ENCODE measurements around the gene SIGLEC1. TPM values are rescaled to one million over a fixed set of nuclear protein-coding genes. Genes with fewer than 3 reads are reported as not detected.

The SIGLEC1 gene
- total RNA-seq (not detected in 2 replicates), polyA plus RNA-seq (not detected in 2 replicates), polyA minus RNA-seq (ENCODE audit: low replicate concordance) (not detected in 2 replicates)
- not detected in 2 replicates for polyA plus RNA-seq (2012)

DNA sequence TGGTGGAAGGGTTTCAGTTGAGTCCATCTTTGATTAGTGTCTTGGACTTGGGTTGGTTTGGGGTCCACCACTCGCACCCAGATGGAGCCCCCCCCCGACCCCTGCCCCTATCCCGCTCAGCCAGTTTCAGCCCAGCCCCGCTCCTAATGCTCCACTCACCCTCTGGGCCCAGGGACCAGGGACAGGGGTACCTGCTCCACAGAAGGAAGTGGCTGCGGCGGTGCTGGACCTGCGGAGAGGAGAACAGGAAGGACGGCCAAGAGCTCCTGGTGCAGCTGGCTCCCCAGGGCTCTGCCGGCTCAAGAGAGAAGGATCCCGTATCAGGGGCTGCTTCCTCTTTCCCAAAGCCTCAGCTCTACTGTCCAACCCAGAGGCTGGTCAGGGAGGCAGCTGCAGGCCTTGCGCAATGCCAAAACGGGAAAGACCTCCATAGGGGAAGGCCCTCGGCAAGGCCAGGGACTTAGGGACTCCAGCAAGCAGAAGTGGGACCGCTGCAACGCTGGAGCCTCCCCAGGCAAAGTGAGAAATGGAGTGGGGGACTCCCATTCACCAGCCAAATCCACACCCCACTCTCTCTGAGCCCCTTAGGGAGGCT is at the start of gene SIGLEC1:
Gene SIGLEC1, minus strand, starts transcription at position 322 of the 595 bp plus-strand sequence. CDS start 5,472 bp downstream, outside the sequence.
- TF ChIP-seq EZH2 (IDR thresholded peaks at IDR 0.05; ENCODE audit: low read length, missing control alignments) = no peak
- TF ChIP-seq, protein P1, sequence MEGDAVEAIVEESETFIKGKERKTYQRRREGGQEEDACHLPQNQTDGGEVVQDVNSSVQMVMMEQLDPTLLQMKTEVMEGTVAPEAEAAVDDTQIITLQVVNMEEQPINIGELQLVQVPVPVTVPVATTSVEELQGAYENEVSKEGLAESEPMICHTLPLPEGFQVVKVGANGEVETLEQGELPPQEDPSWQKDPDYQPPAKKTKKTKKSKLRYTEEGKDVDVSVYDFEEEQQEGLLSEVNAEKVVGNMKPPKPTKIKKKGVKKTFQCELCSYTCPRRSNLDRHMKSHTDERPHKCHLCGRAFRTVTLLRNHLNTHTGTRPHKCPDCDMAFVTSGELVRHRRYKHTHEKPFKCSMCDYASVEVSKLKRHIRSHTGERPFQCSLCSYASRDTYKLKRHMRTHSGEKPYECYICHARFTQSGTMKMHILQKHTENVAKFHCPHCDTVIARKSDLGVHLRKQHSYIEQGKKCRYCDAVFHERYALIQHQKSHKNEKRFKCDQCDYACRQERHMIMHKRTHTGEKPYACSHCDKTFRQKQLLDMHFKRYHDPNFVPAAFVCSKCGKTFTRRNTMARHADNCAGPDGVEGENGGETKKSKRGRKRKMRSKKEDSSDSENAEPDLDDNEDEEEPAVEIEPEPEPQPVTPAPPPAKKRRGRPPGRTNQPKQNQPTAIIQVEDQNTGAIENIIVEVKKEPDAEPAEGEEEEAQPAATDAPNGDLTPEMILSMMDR (conservative IDR thresholded peaks at IDR 0.05 in 1 of 2, IDR thresholded peaks at IDR 0.05 in 1 of 2; ENCODE audit: low read depth in 1 of 2, low read length in 2 of 2) = no peak
- H3K27ac ChIP-seq (ENCODE audit: insufficient read depth, low read length) = no peak within 1 kb of the TSS
- no peaks in the 10 kb centered on the region for H3K4me1 ChIP-seq (ENCODE audit: control insufficient read depth, extremely low read depth, insufficient read depth, low read length)
- no peaks in the 10 kb centered on the region for H3K9me3 ChIP-seq (ENCODE audit: control insufficient read depth, insufficient read depth, low read depth, low read length)
- H3K4me3 ChIP-seq (replicated peaks in 1 of 4; ENCODE audit: control extremely low read depth in 1 of 4, insufficient read depth in 1 of 4, low read depth in 3 of 4, low read length in 4 of 4) = no peak within 1 kb of the TSS
- H3K36me3 ChIP-seq (ENCODE audit: control insufficient read depth, insufficient read depth, low read length) = no peaks in the 10 kb centered on the region
- H3K9ac ChIP-seq (ENCODE audit: insufficient read depth, low read length) = no peak within 1 kb of the TSS
- no peak within 1 kb of the TSS for H3K4me2 ChIP-seq (ENCODE audit: extremely low read depth, insufficient read depth, low read length)
- no peaks in the 10 kb centered on the region for H4K20me1 ChIP-seq (ENCODE audit: control insufficient read depth, extremely low read depth, insufficient read depth, low read length)
- no peaks in the 10 kb centered on the region for H3K79me2 ChIP-seq (ENCODE audit: control insufficient read depth, insufficient read depth, low read length)
- no peaks in the 10 kb centered on the region for H3K27me3 ChIP-seq (ENCODE audit: control insufficient read depth, insufficient read depth, low read length)
- H2AFZ ChIP-seq (ENCODE audit: low read length) = no peak within 1 kb of the TSS
- no peak for DNase-seq (ENCODE audit: low read depth in 2 of 2)

DNA sequence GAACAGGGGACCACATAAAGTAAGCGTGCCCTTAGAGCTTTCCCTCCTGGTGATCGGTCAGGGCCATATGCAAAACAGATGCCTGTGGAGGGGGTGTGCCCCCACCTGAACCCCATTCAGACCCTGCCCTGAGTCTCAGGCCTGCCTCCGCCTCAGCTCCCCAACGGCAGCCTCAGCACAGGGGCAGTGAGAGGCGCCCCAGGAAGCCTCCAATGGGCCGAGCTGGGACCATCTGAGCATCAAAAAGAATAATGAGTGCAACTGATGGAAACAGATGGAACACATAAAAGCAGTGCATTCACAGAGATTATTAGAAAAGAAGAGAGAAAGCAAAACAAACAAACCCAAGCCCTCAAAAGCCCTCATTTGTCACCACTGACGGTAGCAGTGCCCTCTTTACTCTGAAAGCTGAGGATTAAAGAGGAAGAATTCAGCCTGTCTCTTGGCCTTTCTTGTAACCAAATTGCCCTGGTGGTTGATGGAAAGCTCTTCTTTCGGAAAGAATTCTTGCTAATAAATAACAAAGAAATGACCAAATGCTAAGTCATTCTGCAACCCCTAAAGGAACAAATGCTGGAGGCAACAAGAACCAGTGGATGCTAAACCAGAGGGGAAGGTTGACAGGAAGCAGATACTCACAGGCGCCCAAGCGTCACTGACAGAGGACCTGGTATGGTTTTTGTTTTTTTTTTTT is 48.4 kb upstream of the SIGLEC1 start:
- Histone ChIP-seq H3K4me3 (replicated peaks in 1 of 4; ENCODE audit: control extremely low read depth in 1 of 4, insufficient read depth in 1 of 4, low read depth in 3 of 4, low read length in 4 of 4) (no peak overlapping the region), H3K79me2 (ENCODE audit: control insufficient read depth, insufficient read depth, low read length) (peaks cover 1% of the 10 kb centered on the region), H3K4me1 (ENCODE audit: control insufficient read depth, extremely low read depth, insufficient read depth, low read length) (no peaks in the 10 kb centered on the region), H3K4me2 (ENCODE audit: extremely low read depth, insufficient read depth, low read length) (no peak overlapping the region), H3K27me3 (ENCODE audit: control insufficient read depth, insufficient read depth, low read length) (no peaks in the 10 kb centered on the region), H2AFZ (ENCODE audit: low read length) (no peak overlapping the region), H3K27ac (ENCODE audit: insufficient read depth, low read length) (no peak overlapping the region), H4K20me1 (ENCODE audit: control insufficient read depth, extremely low read depth, insufficient read depth, low read length) (no peaks in the 10 kb centered on the region), H3K9ac (ENCODE audit: insufficient read depth, low read length) (no peak overlapping the region), H3K9me3 (ENCODE audit: control insufficient read depth, insufficient read depth, low read depth, low read length) (no peaks in the 10 kb centered on the region), H3K36me3 (ENCODE audit: control insufficient read depth, insufficient read depth, low read length) (peaks cover 3% of the 10 kb centered on the region)
- no peak for DNase-seq (ENCODE audit: low read depth in 2 of 2)
- TF ChIP-seq EZH2 (IDR thresholded peaks at IDR 0.05; ENCODE audit: low read length, missing control alignments) = no peak
- TF ChIP-seq, protein P1 (conservative IDR thresholded peaks at IDR 0.05 in 1 of 2, IDR thresholded peaks at IDR 0.05 in 1 of 2; ENCODE audit: low read depth in 1 of 2, low read length in 2 of 2) = no peak

DNA sequence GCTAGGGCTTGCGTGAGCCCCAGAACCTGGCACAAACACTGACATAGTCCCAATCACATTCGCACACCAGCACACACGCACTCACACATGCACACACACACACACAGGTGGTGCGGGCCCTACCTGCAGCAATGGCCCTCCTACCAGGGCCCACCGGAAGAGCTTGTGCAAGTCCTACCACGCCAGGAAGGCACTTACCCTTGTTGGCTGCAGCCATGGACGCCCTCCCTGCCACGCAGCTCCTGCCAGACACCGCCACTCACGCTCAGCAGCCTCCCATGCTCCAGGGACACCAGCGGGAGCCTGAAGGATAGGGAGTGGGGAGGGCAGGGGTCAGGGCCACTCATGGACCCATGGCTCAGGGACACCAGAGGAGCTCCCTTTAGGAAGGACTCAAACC is 47.5 kb upstream of the SIGLEC1 start:
- Histone ChIP-seq H3K79me2 (ENCODE audit: control insufficient read depth, insufficient read depth, low read length) (no peaks in the 10 kb centered on the region), H4K20me1 (ENCODE audit: control insufficient read depth, extremely low read depth, insufficient read depth, low read length) (no peaks in the 10 kb centered on the region), H2AFZ (ENCODE audit: low read length) (no peak overlapping the region), H3K36me3 (ENCODE audit: control insufficient read depth, insufficient read depth, low read length) (peaks cover 3% of the 10 kb centered on the region), H3K4me3 (replicated peaks in 1 of 4; ENCODE audit: control extremely low read depth in 1 of 4, insufficient read depth in 1 of 4, low read depth in 3 of 4, low read length in 4 of 4) (no peak overlapping the region), H3K4me1 (ENCODE audit: control insufficient read depth, extremely low read depth, insufficient read depth, low read length) (no peaks in the 10 kb centered on the region), H3K27ac (ENCODE audit: insufficient read depth, low read length) (no peak overlapping the region), H3K4me2 (ENCODE audit: extremely low read depth, insufficient read depth, low read length) (no peak overlapping the region), H3K9me3 (ENCODE audit: control insufficient read depth, insufficient read depth, low read depth, low read length) (no peaks in the 10 kb centered on the region), H3K27me3 (ENCODE audit: control insufficient read depth, insufficient read depth, low read length) (no peaks in the 10 kb centered on the region), H3K9ac (ENCODE audit: insufficient read depth, low read length) (no peak overlapping the region)
- DNase-seq (ENCODE audit: low read depth in 2 of 2) = no peak
- TF ChIP-seq, protein P1 (conservative IDR thresholded peaks at IDR 0.05 in 1 of 2, IDR thresholded peaks at IDR 0.05 in 1 of 2; ENCODE audit: low read depth in 1 of 2, low read length in 2 of 2) = no peak
- TF ChIP-seq EZH2 (IDR thresholded peaks at IDR 0.05; ENCODE audit: low read length, missing control alignments) = no peak

Data from fibroblast of lung (primary cell).